ENCODE results near the gene MTRF1L. TPM values are rescaled to one million over a fixed set of nuclear protein-coding genes. Genes with fewer than 3 reads are reported as not detected.

MTRF1L gene
- total and polyA plus RNA-seq, 8 donors: 4.7 to 55.9 (median 15.3) TPM

DNA sequence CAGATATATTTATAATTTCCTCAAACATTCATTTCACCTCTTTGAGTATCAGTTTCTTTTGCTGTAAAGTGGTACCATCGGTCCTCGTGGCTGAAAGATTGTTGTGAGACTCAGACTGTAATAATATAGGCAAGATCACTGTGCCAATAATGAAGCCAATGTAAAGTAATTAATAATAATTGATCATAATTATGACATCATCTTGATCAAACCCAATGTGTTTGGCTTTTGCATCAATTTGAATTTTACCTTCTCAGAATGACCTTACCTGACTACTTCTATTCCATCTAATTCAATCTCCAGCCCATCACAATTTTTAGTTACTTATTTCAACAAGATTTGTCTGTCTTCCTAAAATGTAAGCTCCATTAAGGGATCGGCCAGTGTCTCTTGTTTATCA, 15.8 kb upstream of the MTRF1L start:
- no peak for TF ChIP-seq POLR2AphosphoS5 (IDR thresholded peaks at IDR 0.05)
- TF ChIP-seq, protein P1, sequence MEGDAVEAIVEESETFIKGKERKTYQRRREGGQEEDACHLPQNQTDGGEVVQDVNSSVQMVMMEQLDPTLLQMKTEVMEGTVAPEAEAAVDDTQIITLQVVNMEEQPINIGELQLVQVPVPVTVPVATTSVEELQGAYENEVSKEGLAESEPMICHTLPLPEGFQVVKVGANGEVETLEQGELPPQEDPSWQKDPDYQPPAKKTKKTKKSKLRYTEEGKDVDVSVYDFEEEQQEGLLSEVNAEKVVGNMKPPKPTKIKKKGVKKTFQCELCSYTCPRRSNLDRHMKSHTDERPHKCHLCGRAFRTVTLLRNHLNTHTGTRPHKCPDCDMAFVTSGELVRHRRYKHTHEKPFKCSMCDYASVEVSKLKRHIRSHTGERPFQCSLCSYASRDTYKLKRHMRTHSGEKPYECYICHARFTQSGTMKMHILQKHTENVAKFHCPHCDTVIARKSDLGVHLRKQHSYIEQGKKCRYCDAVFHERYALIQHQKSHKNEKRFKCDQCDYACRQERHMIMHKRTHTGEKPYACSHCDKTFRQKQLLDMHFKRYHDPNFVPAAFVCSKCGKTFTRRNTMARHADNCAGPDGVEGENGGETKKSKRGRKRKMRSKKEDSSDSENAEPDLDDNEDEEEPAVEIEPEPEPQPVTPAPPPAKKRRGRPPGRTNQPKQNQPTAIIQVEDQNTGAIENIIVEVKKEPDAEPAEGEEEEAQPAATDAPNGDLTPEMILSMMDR (IDR thresholded peaks at IDR 0.05): no peak
- no peak for TF ChIP-seq POLR2A (IDR thresholded peaks at IDR 0.05)
- no peak for TF ChIP-seq EP300 (IDR thresholded peaks at IDR 0.05)
- Histone ChIP-seq H3K27ac (no peak overlapping the region), H3K36me3 (no peaks in the 10 kb centered on the region), H3K4me3 (no peak overlapping the region), H3K27me3 (no peaks in the 10 kb centered on the region), H3K9me3 (no peaks in the 10 kb centered on the region), H3K4me1 (no peaks in the 10 kb centered on the region)
- no peak for DNase-seq
- 89 to 95% (median 93%) methylated on average over 3 of the region's 3 CpGs for WGBS, 5 donors
- intact Hi-C loops (cut with DNase I; ENCODE audit: low total_unique reads): no loop called here

DNA sequence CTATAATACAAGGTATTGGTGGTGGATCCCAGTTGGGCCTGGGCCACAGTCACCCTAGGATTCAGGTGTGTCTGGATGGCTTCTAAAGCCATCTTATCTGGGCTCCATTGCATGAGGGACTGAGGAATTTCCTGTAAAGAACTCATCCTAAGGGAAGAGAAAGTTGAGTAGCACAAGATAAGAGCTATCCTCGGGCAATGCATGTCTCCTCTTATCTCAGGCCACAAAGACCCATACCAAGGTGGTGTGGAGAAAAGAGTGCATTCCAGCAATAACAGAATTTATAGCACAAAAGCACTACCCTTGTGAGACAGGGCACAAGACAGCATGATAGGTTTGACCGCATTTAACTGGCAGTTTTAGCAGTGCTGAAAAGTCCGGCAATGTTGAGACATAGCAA, 14.3 kb upstream of the MTRF1L start:
- Histone ChIP-seq H3K27ac (no peak overlapping the region), H3K27me3 (no peaks in the 10 kb centered on the region), H3K9me3 (no peaks in the 10 kb centered on the region), H3K36me3 (no peaks in the 10 kb centered on the region), H3K4me1 (no peaks in the 10 kb centered on the region), H3K4me3 (no peak overlapping the region)
- WGBS, 5 donors: 74 to 88% (median 78%) methylated on average over 3 of the region's 3 CpGs
- TF ChIP-seq EP300 (IDR thresholded peaks at IDR 0.05): no peak
- TF ChIP-seq POLR2A (IDR thresholded peaks at IDR 0.05): no peak
- TF ChIP-seq POLR2AphosphoS5 (IDR thresholded peaks at IDR 0.05): no peak
- TF ChIP-seq, protein P1 (IDR thresholded peaks at IDR 0.05): no peak
- no peak for DNase-seq
- intact Hi-C loops (cut with DNase I; ENCODE audit: low total_unique reads): no loop called here

- WGBS, 5 donors: 72 to 78% (median 73%) methylated on average over 4 of the region's 4 CpGs
- Histone ChIP-seq H3K27me3 (no peaks in the 10 kb centered on the region), H3K9me3 (no peaks in the 10 kb centered on the region), H3K4me3 (no peak overlapping the region), H3K27ac (no peak overlapping the region), H3K4me1 (no peaks in the 10 kb centered on the region), H3K36me3 (no peaks in the 10 kb centered on the region)
- no peak for TF ChIP-seq POLR2AphosphoS5 (IDR thresholded peaks at IDR 0.05)
- no peak for TF ChIP-seq EP300 (IDR thresholded peaks at IDR 0.05)
- TF ChIP-seq POLR2A (IDR thresholded peaks at IDR 0.05): no peak
- TF ChIP-seq, protein P1 (IDR thresholded peaks at IDR 0.05): no peak
- no peak for DNase-seq
- intact Hi-C loops (cut with DNase I; ENCODE audit: low total_unique reads): no loop called here
Measured at GRCh38 chr6:153015094-153015640, 12.7 kb upstream of the MTRF1L start.

DNA sequence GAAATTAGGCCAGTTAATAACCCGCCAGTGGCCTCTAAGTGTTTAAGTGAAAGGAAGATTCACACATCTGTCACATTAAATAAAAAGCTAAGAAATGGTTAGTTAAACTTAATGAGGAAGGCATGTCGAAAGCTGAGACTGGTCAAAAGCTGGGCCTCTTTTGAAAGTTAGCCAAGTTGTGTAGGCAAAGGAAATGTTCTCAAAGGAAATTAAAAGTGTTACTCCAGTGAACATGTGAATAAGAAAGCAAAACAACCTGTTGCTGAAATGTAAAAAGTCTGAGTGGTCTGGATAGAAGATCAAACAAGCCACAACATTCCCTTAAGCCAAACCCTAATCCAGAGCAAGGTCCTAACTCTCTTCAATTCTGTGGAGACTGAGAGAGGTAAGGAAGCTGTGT, 10.9 kb upstream of the MTRF1L start:
- 59 to 72% (median 68%) methylated on average over 2 of the region's 2 CpGs for WGBS, 5 donors
- intact Hi-C loops (cut with DNase I; ENCODE audit: low total_unique reads): no loop called here
- DNase-seq: no peak
- Histone ChIP-seq H3K36me3 (no peaks in the 10 kb centered on the region), H3K4me1 (no peaks in the 10 kb centered on the region), H3K9me3 (no peaks in the 10 kb centered on the region), H3K27me3 (no peaks in the 10 kb centered on the region), H3K4me3 (no peak overlapping the region), H3K27ac (no peak overlapping the region)
- TF ChIP-seq POLR2A (IDR thresholded peaks at IDR 0.05): no peak
- TF ChIP-seq, protein P1 (IDR thresholded peaks at IDR 0.05): no peak
- TF ChIP-seq POLR2AphosphoS5 (IDR thresholded peaks at IDR 0.05): no peak
- no peak for TF ChIP-seq EP300 (IDR thresholded peaks at IDR 0.05)

Measured in stomach (tissue), 9 donors.